Stimulated activated CD4-positive, alpha-beta T cell treated with anti-CD3 and anti-CD28 coated beads, Interleukin-1b, Interleukin-23, amount 100 ng/mL, for 4 hours (primary cell): ENCODE results near the gene CDC5L.
A peak's percentile ranks its signal among the peaks of the same experiment; 100 is the strongest.
"Not testable (repeated sequence)": the region's sequence is repeated elsewhere in the genome, so short reads cannot be mapped to it uniquely, and the experiment has no call there.

ENCODE experiments used
- DNase-seq, 2 donors: peaks; one replicate each; pipeline ENCODE4 v3.0.0-alpha.2; 2020; ENCODE audit warnings: low read depth in 2 of 2

The CDC5L gene

DNA sequence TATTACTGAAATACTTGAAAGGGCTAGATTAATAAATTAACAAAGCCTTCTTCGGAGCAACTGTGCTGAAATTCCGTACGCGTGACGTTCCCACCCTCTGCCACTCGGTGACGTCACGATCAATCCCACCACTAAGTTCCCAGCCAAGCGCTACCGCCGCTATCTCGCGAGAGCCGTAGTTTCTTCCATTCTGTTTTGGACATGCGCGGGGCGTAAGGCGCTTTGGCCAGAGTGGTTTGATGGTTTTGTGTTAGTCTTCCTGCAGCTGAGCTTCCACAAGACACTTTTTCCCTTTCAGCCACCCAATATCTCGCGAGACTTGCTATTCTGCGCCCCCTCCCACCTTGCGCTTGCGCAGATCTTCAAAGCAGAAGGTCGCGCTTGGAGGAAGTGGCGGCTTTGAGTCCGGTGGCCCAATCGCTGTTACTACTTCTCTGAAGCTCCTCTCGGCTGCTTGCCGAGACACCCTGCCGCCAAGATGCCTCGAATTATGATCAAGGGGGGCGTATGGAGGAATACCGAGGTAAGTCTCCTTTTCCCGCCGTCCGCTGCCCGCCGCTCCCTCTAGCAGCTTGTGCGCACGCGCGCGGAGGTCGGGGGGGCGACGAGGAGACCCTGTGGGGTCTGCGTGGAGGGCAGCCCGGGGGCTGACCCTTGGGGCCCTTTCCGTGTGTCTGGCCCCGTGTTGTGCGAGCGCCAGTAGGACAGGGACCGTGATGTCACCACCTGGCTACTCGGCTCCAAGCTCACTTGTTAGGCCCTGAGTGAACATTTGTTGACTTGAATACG, at the start of gene CDC5L:
Gene CDC5L (plus strand): TSS at position 361 of the 789 bp plus-strand sequence. CDS start 118 bp downstream, at position 479.
- DNase-seq: peak; percentile 78 to 83

DNA sequence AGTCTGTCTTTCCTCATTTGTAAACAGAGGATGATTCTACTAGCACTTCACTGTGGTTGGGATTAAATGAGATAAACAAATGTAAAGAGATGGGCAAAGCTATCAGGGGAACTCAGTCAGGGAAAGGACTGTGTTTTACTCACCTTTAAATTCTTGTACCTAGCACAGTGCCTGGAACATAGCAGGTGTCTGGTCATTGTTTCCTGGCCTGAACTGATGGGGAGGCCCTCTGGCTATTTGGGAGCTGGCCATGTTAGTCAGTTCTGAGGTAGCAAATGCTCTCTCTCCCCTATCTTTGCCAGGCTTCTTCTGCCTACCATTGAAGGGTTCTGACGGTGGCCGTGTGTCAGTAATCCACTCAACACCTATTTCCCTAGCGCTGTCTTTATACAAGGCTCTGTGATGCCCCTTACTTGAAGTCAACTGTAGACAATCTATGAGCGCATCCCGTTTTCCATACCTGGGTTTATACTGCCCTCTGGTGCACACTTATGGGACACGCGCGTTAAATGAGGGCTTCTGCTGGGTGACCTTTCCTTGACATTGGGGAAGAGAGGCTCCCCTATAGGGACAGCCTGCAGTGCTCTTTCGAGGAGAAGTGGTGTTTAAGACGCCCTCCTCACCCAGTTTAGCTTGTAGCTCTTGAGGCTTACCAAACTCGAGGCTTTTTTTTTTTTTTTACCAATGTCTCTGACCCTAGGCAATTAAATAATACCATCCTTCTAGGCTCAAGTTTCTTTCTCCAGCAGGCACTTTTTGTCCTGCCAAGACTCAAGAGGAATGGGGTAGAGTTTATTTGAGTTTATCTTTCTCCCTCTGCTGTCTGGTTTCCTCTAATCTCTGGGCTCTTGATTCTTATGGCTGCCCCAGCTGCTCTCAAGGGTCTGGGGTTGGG, 49.0 kb upstream of the CDC5L start:
- peak; percentile 47 to 57 for DNase-seq

DNA sequence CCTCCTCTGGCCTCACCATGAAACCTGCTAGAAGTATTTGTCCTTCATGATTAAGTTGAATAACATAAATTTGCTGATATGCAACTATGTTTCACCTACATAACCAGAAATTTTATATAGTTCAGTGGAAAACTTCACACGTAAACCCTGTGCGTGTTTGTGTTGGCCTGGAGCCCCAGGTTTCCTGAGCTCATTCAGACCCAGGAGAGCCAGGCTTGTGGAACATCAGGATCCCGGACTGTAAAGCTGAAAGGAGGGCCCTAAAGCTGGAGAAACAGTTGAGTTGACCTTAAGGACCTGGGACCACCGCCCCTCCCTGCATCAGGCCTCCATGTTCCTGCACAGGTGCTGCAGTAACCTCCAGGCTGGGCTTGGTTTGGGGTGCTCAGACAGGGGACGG, 48.2 kb upstream of the CDC5L start:
- DNase-seq: no peak

DNA sequence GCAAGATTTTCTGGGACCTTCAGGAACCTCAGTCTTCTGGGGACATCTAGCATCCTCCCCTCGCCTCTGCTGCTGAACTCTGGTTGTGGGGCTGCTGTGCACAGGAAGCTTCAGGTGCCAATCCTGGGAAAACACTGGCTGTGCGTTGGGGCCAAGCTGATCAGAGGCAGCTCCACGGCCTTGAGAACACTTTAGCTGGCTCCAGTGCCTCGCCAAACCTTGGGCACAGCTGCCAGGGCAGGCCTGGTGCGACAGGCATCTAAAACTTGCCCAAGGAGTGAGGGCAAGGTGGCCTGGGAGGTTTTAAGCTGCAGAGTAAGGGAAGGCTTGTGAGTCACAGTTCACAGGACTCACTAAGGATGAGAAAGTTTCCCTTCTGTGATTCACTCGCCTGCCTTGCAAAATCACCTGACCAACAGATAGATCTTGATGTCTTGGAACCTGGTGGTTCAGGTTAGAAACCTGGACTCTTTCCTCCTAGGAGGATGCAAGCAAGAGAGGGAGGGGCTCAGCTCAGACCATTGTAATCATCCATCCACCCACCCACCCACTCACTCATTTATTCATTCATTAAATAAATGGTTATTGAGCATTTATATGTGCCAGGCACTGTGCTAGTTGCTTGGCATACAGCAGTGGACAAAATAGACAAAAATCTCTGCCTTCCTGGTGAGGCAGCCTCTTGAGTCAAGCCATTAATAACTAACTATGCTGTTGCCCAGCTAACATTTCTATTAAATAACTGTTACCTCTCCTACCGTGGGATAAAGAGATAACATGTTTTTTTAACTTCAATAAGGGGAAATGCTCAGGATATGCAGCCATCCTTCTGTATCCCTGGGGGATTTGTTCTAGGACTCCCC, 47.5 kb upstream of the CDC5L start:
- no peak for DNase-seq

DNA sequence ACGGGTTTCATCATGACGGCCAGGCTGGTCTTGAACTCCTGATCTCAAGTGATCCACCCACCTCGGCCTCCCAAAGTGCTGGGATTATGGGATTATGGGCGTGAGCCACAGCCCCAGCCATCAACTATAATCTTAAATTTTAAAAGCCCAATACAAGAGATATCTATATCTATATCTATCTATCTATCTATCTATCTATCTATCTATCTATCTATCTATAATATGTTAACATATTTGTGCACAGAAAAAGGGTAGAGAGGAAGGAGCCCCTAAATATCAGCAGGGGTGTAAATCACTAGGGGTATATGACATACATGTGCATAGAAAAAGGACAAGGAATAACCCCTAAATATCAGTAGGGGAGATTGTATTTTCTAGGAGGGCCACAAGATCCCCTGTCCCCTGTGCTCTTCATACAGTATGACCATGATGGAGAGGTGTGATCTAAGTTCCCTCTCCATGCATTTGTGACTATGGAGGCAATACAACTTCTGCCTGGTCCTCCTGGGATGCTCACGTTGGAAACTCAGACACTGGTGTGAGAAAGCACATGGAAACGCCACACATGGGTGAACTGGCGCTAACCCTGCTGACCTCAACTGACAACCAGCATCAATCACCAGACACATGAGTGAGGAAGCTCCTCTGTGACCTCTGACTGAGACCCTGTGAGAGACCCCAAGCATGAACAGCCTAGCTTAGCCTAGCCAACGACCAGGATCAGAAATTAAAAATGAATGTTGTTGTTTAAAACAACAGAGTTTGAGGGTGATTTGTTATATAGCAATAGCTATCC, 46.2 kb upstream of the CDC5L start:
- no peak for DNase-seq

DNA sequence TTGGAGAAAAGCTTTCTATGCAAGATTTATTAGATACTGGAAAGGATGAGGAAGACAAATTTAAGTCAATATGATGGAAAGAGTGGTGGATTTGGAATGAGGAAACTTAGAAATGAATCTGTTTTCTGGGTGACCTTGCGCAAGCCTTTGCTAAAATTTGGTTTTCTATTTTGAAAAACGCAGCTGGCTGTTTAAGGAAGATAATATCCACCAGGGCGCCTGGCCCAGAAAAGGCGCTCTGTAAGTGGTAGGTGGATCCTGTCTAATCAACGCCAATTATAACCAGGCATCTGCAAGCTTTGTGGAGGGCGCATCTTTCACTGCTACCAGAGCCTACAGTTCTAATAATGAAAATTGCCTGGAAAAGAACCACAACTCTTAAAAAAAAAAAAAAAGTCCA, 45.5 kb upstream of the CDC5L start:
- no peak for DNase-seq

DNA sequence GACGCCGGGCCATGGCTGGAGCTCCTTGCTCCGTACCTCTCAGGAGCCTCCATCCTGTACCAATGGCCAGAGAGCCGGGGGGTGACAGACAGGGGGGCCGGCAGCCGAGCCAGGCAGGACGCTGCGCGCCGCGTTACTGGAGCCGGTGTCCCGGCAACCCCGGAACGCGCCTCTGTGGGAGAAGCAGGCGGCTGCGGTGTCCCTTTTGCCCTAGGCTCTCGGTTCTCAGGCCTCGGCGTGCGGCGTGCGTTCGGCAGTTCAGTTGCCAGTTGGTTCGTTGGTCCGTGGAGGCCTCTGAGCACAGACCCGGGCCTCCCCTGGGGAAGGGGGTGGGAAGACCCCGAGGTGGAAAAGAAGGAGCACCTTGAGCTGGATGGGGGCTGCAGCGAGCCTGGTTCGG, 45.0 kb upstream of the CDC5L start, which contains the start of gene SPATS1:
Gene SPATS1 (plus strand): TSS at position 162 of the 400 bp plus-strand sequence. CDS start 446 bp downstream, outside the sequence.
- DNase-seq: no peak

DNA sequence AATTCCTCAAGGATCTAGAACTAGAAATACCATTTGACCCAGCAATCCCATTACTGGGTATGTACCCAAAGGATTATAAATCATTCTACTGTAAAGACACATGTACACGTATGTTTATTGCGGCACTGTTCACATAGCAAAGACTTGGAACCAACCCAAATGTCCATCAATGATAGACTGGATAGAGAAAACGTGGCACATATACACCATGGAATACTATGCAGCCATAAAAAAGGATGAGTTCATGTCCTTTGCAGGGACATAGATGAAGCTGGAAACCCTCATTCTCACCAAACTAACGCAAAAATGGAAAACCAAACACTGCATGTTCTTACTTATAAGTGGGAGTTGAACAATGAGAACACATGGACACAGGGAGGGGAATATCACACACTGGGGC, 40.7 kb upstream of the CDC5L start:
- not testable (repeated sequence) for DNase-seq

DNA sequence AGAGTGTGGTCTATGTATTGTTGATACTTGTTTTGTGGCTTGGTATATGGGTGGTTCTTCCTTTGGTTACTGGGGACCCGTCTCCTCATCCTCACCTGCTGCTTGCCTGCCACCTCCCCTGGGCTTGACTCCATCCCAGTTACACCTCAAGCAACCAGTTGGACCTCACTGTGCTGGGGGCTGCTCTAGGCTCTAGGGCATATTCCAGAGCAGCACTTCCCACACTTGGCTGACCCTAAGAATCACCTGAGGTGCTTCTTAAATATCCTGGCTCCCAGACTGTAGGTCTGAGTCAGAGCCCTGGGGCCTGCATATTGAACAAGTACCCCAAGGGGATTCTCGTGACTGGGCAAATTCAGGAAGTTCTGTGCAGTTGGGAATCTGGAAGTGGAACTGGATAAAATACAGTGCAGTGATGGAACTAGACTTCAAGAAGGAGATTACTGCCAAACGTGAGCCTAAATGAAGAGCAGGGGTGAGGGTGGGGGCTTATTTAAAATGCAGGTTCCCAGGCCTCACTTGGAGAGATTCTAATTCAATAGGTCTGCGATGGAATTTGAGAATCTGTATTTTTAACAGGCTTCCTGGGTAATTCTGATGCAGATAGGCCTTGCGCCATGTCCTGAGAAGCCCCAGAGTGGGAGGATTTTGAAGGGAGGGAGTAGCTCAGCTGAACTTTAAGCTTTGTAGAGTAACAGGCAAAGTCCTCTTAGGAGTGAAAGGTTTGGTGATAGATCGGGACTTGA, 37.4 kb upstream of the CDC5L start:
- no peak for DNase-seq

DNA sequence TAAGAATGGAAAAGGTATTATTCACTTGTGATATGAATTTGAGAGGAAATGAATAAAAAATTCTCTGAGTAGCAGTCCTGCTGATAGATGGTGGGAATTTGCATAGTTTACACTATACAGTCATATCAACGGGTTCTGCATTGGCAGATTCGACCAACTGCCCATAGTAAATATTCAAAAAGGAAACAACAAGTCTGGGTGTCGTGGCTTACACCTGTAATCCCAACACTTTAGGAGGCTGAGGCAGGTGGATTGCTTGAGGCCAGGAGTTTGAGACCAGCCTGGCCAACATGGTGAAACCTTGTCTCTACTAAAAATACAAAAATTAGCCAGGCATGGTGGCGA, 36.9 kb upstream of the CDC5L start:
- DNase-seq: not testable (repeated sequence)

DNA sequence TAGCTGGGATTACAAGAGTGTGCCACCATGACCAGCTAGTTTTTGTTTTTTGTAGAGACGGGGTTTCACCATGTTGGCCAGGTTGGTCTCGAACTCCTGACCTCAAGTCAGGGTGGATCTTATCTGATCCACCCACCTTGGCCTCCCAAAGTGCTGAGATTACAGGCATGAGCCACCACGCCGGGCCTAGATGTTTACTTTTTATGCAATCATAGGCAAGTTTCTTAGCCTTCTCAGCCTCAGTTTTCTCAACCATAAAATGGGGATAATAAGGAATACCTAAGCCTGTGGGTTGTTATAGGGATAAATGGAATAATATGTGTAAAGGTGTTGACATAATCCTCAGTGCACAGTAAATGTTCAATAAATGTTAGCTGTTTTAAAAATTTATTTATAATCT, 35.2 kb upstream of the CDC5L start:
- DNase-seq: no peak

DNA sequence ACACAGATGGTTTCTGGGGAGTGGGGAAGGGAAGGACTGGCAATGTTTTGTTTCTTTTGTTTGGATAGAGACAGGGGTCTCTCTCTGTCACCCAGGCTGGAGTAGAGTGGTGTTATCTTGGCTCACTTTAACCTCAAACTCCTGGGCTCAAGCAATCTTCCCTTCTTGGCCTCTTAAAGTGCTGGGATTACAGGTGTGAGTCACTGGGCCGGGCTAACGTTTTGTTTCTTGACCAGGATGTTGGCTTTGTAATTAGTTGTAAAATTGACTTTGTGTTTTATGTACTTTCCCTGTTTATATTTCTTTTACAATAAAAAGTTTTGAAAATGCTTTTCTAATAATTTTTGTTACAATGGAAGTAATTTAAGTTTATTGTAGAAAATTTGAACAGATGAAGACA, 34.2 kb upstream of the CDC5L start:
- no peak for DNase-seq

DNA sequence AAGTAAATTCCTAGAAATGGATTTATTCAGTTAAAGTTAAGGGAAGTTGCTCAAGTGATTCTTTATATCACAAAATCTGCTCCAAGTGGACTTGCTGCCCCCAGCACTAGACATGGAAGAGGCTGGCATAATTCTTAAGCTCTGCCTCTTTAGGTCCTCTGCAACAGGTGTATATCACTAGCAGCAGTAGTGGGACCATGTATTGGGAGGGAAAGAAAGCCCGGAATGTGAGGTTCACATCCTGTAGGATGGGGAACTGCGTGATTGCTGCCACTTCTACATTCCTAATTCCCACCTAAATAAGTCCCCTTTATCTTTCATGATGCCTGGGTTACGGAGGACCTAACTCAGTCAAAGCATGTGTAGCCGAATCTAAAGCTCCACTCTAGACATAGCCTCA, 31.9 kb upstream of the CDC5L start:
- DNase-seq: no peak

DNA sequence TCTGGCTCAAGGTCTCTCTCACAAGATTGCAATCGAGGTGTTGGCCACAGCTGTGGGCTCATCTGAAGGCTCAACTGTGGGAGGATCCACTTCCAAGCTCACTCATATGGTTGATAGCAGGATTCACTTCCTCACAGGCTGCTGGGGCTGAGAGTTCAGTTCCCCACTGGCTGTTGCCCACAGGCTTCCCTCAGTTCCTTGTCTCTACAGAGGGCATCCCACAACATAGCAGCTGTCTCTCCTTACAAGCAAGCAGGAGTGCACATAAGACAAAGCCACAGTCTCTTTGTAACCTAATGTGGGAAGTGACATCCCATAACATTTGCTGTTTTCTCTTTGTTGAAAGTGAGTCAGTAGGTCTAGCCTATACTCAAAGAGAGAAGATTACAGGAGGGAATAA, 31.0 kb upstream of the CDC5L start:
- no peak for DNase-seq

DNA sequence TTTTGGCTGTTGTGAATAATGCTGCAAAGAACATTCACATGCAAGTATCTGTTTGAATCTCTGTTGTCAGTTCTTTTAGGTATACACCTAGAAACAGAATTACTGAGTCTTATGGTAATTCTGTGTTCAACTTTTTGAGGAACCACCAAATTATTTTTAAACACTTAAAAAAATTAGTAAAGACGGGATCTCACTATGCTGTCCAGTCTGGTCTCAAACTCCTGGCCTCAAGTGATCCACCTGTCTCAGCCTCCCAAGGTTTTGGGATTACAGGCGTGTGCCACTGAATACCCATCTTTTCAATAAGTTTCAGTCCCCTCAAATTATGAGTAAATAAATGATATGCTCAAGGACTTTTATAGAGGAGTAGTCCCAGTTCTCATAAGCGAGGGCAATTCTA, 27.5 kb upstream of the CDC5L start:
- no peak for DNase-seq

DNA sequence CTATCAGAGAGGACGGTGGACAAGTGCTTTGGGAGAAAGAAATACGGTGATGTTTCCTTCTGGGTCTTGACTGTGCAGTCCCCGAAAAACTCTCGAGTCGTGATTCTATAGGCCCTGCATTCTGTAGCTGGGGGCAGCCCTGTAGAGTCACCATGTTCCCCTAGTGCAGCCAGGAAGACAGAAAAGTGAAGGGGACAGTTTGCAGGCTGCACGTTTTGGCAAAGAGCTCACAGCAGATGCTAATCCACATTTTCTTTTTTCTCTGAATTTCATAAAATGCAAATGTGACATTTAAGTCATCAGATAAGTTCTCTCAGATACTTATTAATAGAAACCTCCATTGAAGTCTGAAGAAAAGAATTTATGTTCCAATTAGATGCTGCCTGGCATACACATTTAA, 25.6 kb upstream of the CDC5L start:
- no peak for DNase-seq

DNA sequence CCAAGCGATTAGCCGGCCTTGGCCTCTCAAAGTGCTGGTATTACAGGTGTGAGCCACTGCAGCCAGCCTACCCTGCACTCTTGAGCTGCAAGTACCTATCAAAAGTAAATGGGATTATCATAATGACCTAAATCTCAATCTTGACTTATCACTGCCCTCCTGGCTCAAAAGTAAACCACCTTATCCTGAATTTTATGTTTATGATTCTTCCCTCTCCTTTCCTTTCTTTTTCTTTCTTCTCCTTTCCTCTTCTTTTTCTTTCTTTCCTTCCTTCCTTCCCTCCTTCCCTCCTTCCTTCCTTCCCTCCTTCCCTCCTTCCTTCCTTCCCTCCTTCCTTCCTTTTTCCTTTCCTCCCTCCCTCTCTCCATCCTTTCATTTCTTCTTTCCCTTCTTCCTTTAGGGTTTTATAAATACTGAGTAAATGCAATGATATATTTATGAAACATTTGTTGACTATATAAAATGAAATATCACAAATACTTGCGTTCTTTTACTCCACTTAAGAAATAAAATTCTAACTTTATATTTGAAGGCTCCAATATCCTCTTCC, 24.1 kb upstream of the CDC5L start:
- DNase-seq: no peak

DNA sequence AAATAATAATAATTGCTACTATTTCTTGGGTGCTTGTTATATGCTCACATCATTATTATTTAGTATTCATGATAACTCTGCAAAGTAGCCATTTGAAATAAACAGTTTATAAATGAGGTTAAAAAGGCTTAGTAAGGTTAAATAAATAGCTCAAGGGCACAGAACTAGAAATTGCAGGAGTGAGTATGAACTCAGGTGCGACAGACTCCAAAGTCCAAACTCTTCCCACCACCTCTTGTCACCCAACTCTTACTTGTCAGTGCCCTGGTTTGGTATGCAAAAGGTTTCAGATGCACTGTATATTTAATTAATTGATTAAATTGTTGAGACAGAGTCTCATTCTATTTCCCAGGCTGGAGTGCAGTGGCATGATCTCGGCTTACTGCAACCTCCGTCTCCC, 20.7 kb upstream of the CDC5L start:
- no peak for DNase-seq

DNA sequence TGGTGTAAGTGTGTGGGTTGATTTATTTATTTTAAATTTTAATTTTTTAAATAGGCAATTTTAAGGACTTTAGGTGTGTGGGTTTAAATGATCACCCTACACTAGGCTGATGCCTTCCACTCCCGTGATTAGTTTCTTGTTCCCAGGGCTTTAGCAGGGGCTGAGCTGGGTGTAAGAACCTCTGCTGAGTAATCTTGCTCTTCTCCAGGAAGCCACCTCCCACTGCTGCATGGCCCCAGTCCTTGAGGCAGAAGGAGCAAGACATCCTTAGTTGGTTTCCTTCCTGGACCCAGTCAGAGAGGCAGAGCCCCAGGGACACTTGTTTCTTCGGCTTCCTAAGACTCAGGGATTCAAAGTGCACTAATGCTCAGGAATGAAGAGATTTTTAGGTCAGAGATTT, 19.8 kb upstream of the CDC5L start:
- DNase-seq: no peak

DNA sequence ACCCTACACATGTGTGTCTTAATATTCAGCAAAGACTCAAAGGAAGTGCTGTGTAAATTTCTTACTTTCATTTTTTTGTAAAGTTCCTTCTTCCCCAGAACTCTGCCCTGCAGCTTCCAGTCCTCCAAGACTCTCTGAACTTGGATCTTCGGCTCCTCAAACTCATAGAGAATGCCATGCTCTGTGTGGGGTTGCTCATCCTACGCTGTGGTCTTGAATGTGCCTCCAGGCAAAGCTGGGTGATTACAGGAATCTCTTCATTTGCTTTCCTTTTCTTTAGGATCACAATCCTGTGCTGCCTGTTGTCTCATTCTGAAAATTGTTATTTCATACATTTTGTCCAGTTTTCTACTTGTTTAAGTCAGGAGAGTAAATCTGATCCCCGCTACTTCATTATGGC, 14.5 kb upstream of the CDC5L start:
- DNase-seq: no peak
